Fibroblast of lung (primary cell): ENCODE data around the gene DCUN1D2. TPM values are rescaled to one million over a fixed set of nuclear protein-coding genes. Genes with fewer than 3 reads are reported as not detected.

ENCODE experiments used
- polyA plus RNA-seq, 2 donors: library from polyadenylated mRNA; depleted of rRNA in 1 of 2; stranded (reverse) in 1 of 2; unstranded in 1 of 2; fragments of >200 nt; gene quantifications; 2 replicates each; pipeline ENCODE4 v1.2.1, GENCODE V29; 2011 to 2012; ENCODE audit warnings: missing spikeins in 1 of 2
- total RNA-seq: library from RNA; depleted of rRNA; stranded (reverse); fragments of >200 nt; gene quantifications from 2 replicates; pipeline ENCODE4 v1.2.1, GENCODE V29; 2014

Gene DCUN1D2
- total and polyA plus RNA-seq, 2 donors (not counting 1 experiment from before 2014, with no cell fraction given), result 10.7 to 11.6 TPM

Other genes with a start within 250 kb of the DCUN1D2 start
- 225 and 230 TPM in 2 replicates for gene LAMP1, start 193.5 kb downstream of the DCUN1D2 start, total RNA-seq
- gene LAMP1, start 193.5 kb downstream of the DCUN1D2 start, polyA plus RNA-seq, result 204 and 219 TPM in 2 replicates
- 2.3 and 4.8 TPM in 2 replicates for gene GRTP1, start 126.6 kb downstream of the DCUN1D2 start, total RNA-seq
- gene GRTP1, start 126.6 kb downstream of the DCUN1D2 start, polyA plus RNA-seq, result 0.35 and 1.4 TPM in 2 replicates
- 1.5 TPM in 2 replicates for gene ADPRHL1, start 37.2 kb downstream of the DCUN1D2 start, total RNA-seq
- gene ADPRHL1, start 37.2 kb downstream of the DCUN1D2 start, polyA plus RNA-seq, result 0.59 and 0.62 TPM in 2 replicates
- 34.9 and 44.8 TPM in 2 replicates for gene TFDP1, start 94.0 kb upstream of the DCUN1D2 start, total RNA-seq
- gene TFDP1, start 94.0 kb upstream of the DCUN1D2 start, polyA plus RNA-seq, result 115 and 163 TPM in 2 replicates
- gene ATP4B, start 167.5 kb upstream of the DCUN1D2 start, total RNA-seq, result not detected in 2 replicates
- gene ATP4B, start 167.5 kb upstream of the DCUN1D2 start, polyA plus RNA-seq, result not detected in 2 replicates
- 0.17 TPM in 1 of 2 replicates, not detected in the other for gene GRK1, start 176.5 kb upstream of the DCUN1D2 start, total RNA-seq
- not detected in 2 replicates for gene GRK1, start 176.5 kb upstream of the DCUN1D2 start, polyA plus RNA-seq